Measurements from ENCODE around the gene VEZF1.

VEZF1 gene

GRCh38 chr17:57943140-57943539 is 44.9 kb downstream of the VEZF1 start:
- no peak for TF ChIP-seq ZNF274 (IDR thresholded peaks at IDR 0.05; ENCODE audit: low read depth, low read length)
- no peak overlapping the region for H3K4me3 ChIP-seq (ENCODE audit: low read length)

- no peak overlapping the region for H3K4me3 ChIP-seq (ENCODE audit: low read length)
- no peak for TF ChIP-seq ZNF274 (IDR thresholded peaks at IDR 0.05; ENCODE audit: low read depth, low read length)
Measured at GRCh38 chr17:57941384-57942370, 46.4 kb downstream of the VEZF1 start.

- TF ChIP-seq ZNF274 (IDR thresholded peaks at IDR 0.05; ENCODE audit: low read depth, low read length), result no peak
- H3K4me3 ChIP-seq (ENCODE audit: low read length), result no peak overlapping the region
Measured at GRCh38 chr17:57940653-57941329, 47.3 kb downstream of the VEZF1 start.

- no peak for TF ChIP-seq ZNF274 (IDR thresholded peaks at IDR 0.05; ENCODE audit: low read depth, low read length)
- H3K4me3 ChIP-seq (ENCODE audit: low read length), result no peak overlapping the region
Measured at GRCh38 chr17:57940231-57940630, 47.8 kb downstream of the VEZF1 start.

- no peak for TF ChIP-seq ZNF274 (IDR thresholded peaks at IDR 0.05; ENCODE audit: low read depth, low read length)
- no peak overlapping the region for H3K4me3 ChIP-seq (ENCODE audit: low read length)
Measured at GRCh38 chr17:57939797-57940196, 48.3 kb downstream of the VEZF1 start.

GRCh38 chr17:57938061-57938502 is 50.0 kb downstream of the VEZF1 start:
- TF ChIP-seq ZNF274 (IDR thresholded peaks at IDR 0.05; ENCODE audit: low read depth, low read length), result no peak
- no peak overlapping the region for H3K4me3 ChIP-seq (ENCODE audit: low read length)

- H3K4me3 ChIP-seq (ENCODE audit: low read length), result no peak overlapping the region
- TF ChIP-seq ZNF274 (IDR thresholded peaks at IDR 0.05; ENCODE audit: low read depth, low read length), result no peak
Measured at GRCh38 chr17:57937492-57937891, 50.6 kb downstream of the VEZF1 start.

- TF ChIP-seq ZNF274 (IDR thresholded peaks at IDR 0.05; ENCODE audit: low read depth, low read length), result no peak
- no peak overlapping the region for H3K4me3 ChIP-seq (ENCODE audit: low read length)
Measured at GRCh38 chr17:57935833-57936807, 51.9 kb downstream of the VEZF1 start.

GRCh38 chr17:57931488-57932137 is 56.4 kb downstream of the VEZF1 start:
- no peak overlapping the region for H3K4me3 ChIP-seq (ENCODE audit: low read length)
- no peak for TF ChIP-seq ZNF274 (IDR thresholded peaks at IDR 0.05; ENCODE audit: low read depth, low read length)

GRCh38 chr17:57930239-57930638 is 57.8 kb downstream of the VEZF1 start:
- H3K4me3 ChIP-seq (ENCODE audit: low read length), result no peak overlapping the region
- TF ChIP-seq ZNF274 (IDR thresholded peaks at IDR 0.05; ENCODE audit: low read depth, low read length), result no peak

GRCh38 chr17:57929386-57929785 is 58.7 kb downstream of the VEZF1 start:
- no peak for TF ChIP-seq ZNF274 (IDR thresholded peaks at IDR 0.05; ENCODE audit: low read depth, low read length)
- H3K4me3 ChIP-seq (ENCODE audit: low read length), result no peak overlapping the region

GRCh38 chr17:57928928-57929327 is 59.1 kb downstream of the VEZF1 start:
- no peak overlapping the region for H3K4me3 ChIP-seq (ENCODE audit: low read length)
- TF ChIP-seq ZNF274 (IDR thresholded peaks at IDR 0.05; ENCODE audit: low read depth, low read length), result no peak

- no peak for TF ChIP-seq ZNF274 (IDR thresholded peaks at IDR 0.05; ENCODE audit: low read depth, low read length)
- no peak overlapping the region for H3K4me3 ChIP-seq (ENCODE audit: low read length)
Measured at GRCh38 chr17:57927048-57927723, 60.9 kb downstream of the VEZF1 start.

Data from GM08714 (cell line).